GM12873 (cell line): ENCODE data around the gene IGF1R.

Source experiments
- CTCF ChIP-seq: IDR thresholded peaks from 2 replicates; pipeline ENCODE4 v1.5.1; 2012; ENCODE audit warnings: low read depth, mild to moderate bottlenecking, moderate library complexity, low read length, control low read depth; ENCODE audit not compliant: insufficient read depth; ENCODE audit errors: missing control alignments

Gene IGF1R

GRCh38 chr15:98755138-98755537, 106.8 kb downstream of the IGF1R start:
- no peak for TF ChIP-seq CTCF

- no peak for TF ChIP-seq CTCF
Measured at GRCh38 chr15:98755781-98756180, 107.4 kb downstream of the IGF1R start.

GRCh38 chr15:98758224-98758623, 109.9 kb downstream of the IGF1R start:
- no peak for TF ChIP-seq CTCF

GRCh38 chr15:98759277-98759676, 110.9 kb downstream of the IGF1R start:
- TF ChIP-seq CTCF: no peak

GRCh38 chr15:98760112-98760826, 111.9 kb downstream of the IGF1R start:
- no peak for TF ChIP-seq CTCF

- no peak for TF ChIP-seq CTCF
Measured at GRCh38 chr15:98760975-98761374, 112.6 kb downstream of the IGF1R start.

- no peak for TF ChIP-seq CTCF
Measured at GRCh38 chr15:98763179-98763578, 114.8 kb downstream of the IGF1R start.
